Measurements from ENCODE around the gene CFAP299.

Gene CFAP299

DNA sequence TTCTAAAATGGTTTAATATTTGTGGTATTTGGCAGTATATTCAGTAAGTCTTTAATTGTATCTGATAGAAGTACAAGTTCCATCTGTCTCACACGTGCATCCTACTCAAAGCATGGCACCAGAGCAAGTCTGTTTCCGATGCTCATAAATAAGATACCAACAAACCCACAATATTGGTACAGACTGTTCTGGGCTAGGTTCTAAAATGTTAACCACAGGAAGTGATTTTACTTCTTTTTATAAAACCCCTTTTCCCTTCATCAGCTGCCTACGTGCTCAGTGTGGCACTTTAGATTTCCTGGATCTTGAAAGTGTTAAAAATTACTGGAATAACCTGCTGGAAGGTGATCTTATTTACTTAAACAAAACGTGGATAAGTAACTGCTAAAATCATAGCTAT, 165.1 kb downstream of the CFAP299 start:
- in situ Hi-C loops (cut with HindIII; ENCODE audit: low pct_ligation_motif_present, low sequenced_read_pairs) = no loop called here
- no peaks in the 10 kb centered on the region for H3K36me3 ChIP-seq (replicated peaks)
- TF ChIP-seq, protein P1, sequence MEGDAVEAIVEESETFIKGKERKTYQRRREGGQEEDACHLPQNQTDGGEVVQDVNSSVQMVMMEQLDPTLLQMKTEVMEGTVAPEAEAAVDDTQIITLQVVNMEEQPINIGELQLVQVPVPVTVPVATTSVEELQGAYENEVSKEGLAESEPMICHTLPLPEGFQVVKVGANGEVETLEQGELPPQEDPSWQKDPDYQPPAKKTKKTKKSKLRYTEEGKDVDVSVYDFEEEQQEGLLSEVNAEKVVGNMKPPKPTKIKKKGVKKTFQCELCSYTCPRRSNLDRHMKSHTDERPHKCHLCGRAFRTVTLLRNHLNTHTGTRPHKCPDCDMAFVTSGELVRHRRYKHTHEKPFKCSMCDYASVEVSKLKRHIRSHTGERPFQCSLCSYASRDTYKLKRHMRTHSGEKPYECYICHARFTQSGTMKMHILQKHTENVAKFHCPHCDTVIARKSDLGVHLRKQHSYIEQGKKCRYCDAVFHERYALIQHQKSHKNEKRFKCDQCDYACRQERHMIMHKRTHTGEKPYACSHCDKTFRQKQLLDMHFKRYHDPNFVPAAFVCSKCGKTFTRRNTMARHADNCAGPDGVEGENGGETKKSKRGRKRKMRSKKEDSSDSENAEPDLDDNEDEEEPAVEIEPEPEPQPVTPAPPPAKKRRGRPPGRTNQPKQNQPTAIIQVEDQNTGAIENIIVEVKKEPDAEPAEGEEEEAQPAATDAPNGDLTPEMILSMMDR (IDR thresholded peaks at IDR 0.05; ENCODE audit: low read depth, low read length, missing control alignments) = no peak
- DNase-seq = no peak
- no peak overlapping the region for H3K27ac ChIP-seq
- H3K4me3 ChIP-seq (ENCODE audit: low read depth, low read length) = no peak overlapping the region
- H3K27me3 ChIP-seq (replicated peaks) = no peaks in the 10 kb centered on the region

DNA sequence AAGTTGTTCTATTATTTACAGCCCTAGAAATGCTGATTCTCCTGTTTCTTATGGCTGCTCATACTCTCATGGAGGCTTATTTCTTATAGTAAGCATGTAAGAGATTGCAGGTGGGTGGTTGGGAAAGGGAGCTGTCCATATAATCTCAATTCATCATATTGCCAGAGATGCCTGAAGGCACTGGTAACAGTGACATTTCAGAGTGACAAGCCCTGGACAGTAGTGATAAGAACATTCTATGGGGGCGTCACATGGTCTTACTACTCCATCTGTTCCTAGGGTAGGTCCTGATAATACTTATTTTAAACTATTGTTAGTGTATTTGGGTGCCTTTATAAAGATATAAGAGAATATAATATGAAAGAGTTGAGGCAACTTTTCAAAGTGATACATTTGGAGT, 171.5 kb downstream of the CFAP299 start:
- TF ChIP-seq, protein P1 (IDR thresholded peaks at IDR 0.05; ENCODE audit: low read depth, low read length, missing control alignments) = no peak
- no peaks in the 10 kb centered on the region for H3K27me3 ChIP-seq (replicated peaks)
- H3K36me3 ChIP-seq (replicated peaks) = no peaks in the 10 kb centered on the region
- no peak for DNase-seq
- H3K27ac ChIP-seq = no peak overlapping the region
- in situ Hi-C loops (cut with HindIII; ENCODE audit: low pct_ligation_motif_present, low sequenced_read_pairs) = no loop called here
- H3K4me3 ChIP-seq (ENCODE audit: low read depth, low read length) = no peak overlapping the region

DNA sequence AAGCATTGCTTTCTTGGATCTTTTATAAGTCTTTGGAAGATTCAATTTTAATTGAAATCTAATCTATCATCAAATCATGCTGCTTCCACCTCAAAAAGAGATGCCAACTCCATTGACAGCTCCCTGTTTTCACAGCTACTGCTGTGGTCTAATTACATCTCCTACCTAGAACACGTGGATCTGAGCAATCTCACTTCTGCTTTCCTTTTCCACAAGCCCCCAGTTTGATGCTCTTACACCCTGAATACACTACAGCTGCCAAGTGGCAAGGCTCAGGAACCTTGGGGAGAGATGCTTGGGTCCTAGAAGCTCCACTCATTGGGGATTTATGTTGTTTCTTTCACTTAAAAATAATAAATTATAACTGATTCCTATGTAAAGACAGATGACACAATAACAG, 172.0 kb downstream of the CFAP299 start:
- Histone ChIP-seq H3K27me3 (replicated peaks) (no peaks in the 10 kb centered on the region), H3K27ac (no peak overlapping the region), H3K4me3 (ENCODE audit: low read depth, low read length) (no peak overlapping the region), H3K36me3 (replicated peaks) (no peaks in the 10 kb centered on the region)
- DNase-seq = no peak
- TF ChIP-seq, protein P1 (IDR thresholded peaks at IDR 0.05; ENCODE audit: low read depth, low read length, missing control alignments) = no peak
- in situ Hi-C loops (cut with HindIII; ENCODE audit: low pct_ligation_motif_present, low sequenced_read_pairs) = no loop called here

DNA sequence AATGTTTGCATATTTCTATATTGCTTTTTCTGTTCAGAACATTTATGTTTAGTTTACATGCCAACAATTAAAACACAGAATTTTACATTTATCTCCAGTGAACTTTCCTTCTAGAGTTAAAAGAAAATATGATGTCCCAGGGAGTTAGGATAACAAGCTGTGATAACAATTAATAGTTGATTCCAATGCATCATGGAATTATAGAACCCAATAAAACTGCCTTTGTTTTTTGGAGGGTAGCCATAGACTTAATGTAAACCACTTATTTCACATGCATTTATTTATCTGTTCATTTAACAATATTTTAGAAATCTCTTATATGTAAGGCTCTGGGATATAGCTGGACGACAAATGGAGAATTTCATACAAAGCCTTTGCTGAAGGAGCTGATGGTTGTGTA, 180.0 kb downstream of the CFAP299 start:
- H3K36me3 ChIP-seq (replicated peaks) = no peaks in the 10 kb centered on the region

DNA sequence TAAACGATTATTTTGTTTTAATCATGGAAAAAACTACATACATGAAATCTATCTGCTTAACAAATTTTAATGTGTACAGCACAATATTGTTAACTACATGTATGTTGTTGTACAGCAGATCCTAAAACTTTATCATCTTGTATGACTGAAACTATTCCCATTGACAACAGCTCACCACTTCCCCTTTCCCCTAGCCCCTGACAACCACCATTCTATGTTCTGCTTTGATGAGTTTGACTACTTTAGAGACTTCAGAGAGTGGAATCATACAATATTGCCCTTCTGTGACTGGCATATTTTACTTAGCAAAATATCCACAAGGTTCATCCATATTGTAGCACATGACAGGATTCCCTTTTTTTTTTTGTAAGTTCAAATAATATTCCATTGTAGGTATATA, 185.9 kb downstream of the CFAP299 start:
- TF ChIP-seq, protein P1 (IDR thresholded peaks at IDR 0.05; ENCODE audit: low read depth, low read length, missing control alignments) = no peak
- in situ Hi-C loops (cut with HindIII; ENCODE audit: low pct_ligation_motif_present, low sequenced_read_pairs) = no loop called here
- H3K36me3 ChIP-seq (replicated peaks) = no peaks in the 10 kb centered on the region
- DNase-seq = no peak
- no peak overlapping the region for H3K27ac ChIP-seq
- no peaks in the 10 kb centered on the region for H3K27me3 ChIP-seq (replicated peaks)
- no peak overlapping the region for H3K4me3 ChIP-seq (ENCODE audit: low read depth, low read length)

More for the DNA sequence above, 180.0 kb downstream of the CFAP299 start:
- Histone ChIP-seq H3K27ac (no peak overlapping the region), H3K27me3 (replicated peaks) (no peaks in the 10 kb centered on the region), H3K4me3 (ENCODE audit: low read depth, low read length) (no peak overlapping the region)
- DNase-seq = no peak
- TF ChIP-seq, protein P1 (IDR thresholded peaks at IDR 0.05; ENCODE audit: low read depth, low read length, missing control alignments) = no peak
- in situ Hi-C loops (cut with HindIII; ENCODE audit: low pct_ligation_motif_present, low sequenced_read_pairs) = no loop called here

DNA sequence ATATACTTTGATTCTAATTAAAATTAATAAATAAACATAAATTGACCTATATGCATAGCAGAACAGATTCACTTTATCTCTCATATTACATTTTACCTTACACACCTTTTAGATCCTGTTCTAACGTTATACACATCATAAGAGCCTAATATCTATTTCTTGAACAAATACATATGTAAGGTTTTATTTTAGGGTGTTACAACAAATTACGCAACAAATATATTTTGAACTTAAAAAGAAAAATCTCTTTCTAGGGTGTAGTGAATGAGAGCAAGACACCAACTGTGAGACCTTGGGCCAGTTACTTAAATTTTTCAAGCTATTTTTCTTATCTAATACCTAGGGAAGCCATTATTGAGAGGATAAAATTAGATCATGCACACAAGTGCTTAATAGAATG, 191.2 kb downstream of the CFAP299 start:
- Histone ChIP-seq H3K36me3 (replicated peaks) (no peaks in the 10 kb centered on the region), H3K27ac (no peak overlapping the region), H3K4me3 (ENCODE audit: low read depth, low read length) (no peak overlapping the region), H3K27me3 (replicated peaks) (no peaks in the 10 kb centered on the region)
- no peak for DNase-seq
- TF ChIP-seq, protein P1 (IDR thresholded peaks at IDR 0.05; ENCODE audit: low read depth, low read length, missing control alignments) = no peak
- in situ Hi-C loops (cut with HindIII; ENCODE audit: low pct_ligation_motif_present, low sequenced_read_pairs) = no loop called here

All from brain microvascular endothelial cell (primary cell).